NCI-H1092 (cell line): Measurements from ENCODE around the gene COX6B1.
"Not testable (repeated sequence)": the region's sequence is repeated elsewhere in the genome, so short reads cannot be mapped to it uniquely, and the experiment has no call there.

Experiments used
- DNase-seq: peaks from one replicate; lab custom pipeline; 2025; lab: John Stamatoyannopoulos, UW

The COX6B1 gene

GRCh38 chr19:35648017-35648961 is at the start of gene COX6B1:
COX6B1 (plus strand) TSS chr19:35648323; CDS start chr19:35651244, 2,921 bp downstream.
- DNase-seq: peak; percentile 95

- no peak for DNase-seq
Measured at GRCh38 chr19:35601971-35602370, 46.2 kb upstream of the COX6B1 start.

- DNase-seq: not testable (repeated sequence)
Measured at GRCh38 chr19:35604436-35604835, 43.7 kb upstream of the COX6B1 start.

- not testable (repeated sequence) for DNase-seq
Measured at GRCh38 chr19:35607170-35607569, 41.0 kb upstream of the COX6B1 start.

GRCh38 chr19:35607661-35608060 is 40.5 kb upstream of the COX6B1 start:
- no peak for DNase-seq

- DNase-seq: no peak
Measured at GRCh38 chr19:35608251-35608650, 39.9 kb upstream of the COX6B1 start.

- no peak for DNase-seq
Measured at GRCh38 chr19:35609851-35610353, 38.2 kb upstream of the COX6B1 start.

GRCh38 chr19:35612224-35612558 is 35.9 kb upstream of the COX6B1 start:
- no peak for DNase-seq

- peak; percentile 68 for DNase-seq
Measured at GRCh38 chr19:35612559-35613321, 35.4 kb upstream of the COX6B1 start, which contains the start of gene HAUS5. HAUS5 (plus strand) TSS chr19:35612735; CDS start chr19:35612795, 60 bp downstream.

GRCh38 chr19:35613574-35613973 is 34.5 kb upstream of the COX6B1 start:
- DNase-seq: no peak

GRCh38 chr19:35615036-35615435 is 33.1 kb upstream of the COX6B1 start:
- no peak for DNase-seq

- no peak for DNase-seq
Measured at GRCh38 chr19:35618857-35619256, 29.3 kb upstream of the COX6B1 start.

- DNase-seq: no peak
Measured at GRCh38 chr19:35619290-35619923, 28.7 kb upstream of the COX6B1 start.

- no peak for DNase-seq
Measured at GRCh38 chr19:35620001-35620400, 28.1 kb upstream of the COX6B1 start.

GRCh38 chr19:35621708-35622107 is 26.4 kb upstream of the COX6B1 start:
- no peak for DNase-seq

GRCh38 chr19:35622750-35623149 is 25.4 kb upstream of the COX6B1 start:
- no peak for DNase-seq

- DNase-seq: no peak
Measured at GRCh38 chr19:35623327-35624010, 24.7 kb upstream of the COX6B1 start.

- no peak for DNase-seq
Measured at GRCh38 chr19:35628264-35628564, 19.9 kb upstream of the COX6B1 start.

GRCh38 chr19:35628565-35629331 is 19.4 kb upstream of the COX6B1 start, which contains the start of gene RBM42:
RBM42 (plus strand) TSS chr19:35629036; CDS start chr19:35629154, 118 bp downstream.
- DNase-seq: peak; percentile 91

GRCh38 chr19:35629332-35629633 is 18.8 kb upstream of the COX6B1 start:
- DNase-seq: no peak
